Body of pancreas (tissue), 4 donors: Measurements from ENCODE around the gene THADA. TPM values are rescaled to one million over a fixed set of nuclear protein-coding genes. Genes with fewer than 3 reads are reported as not detected.

ENCODE experiments used
- ATAC-seq: fragments of 150-250 bp; one replicate; pipeline ENCODE4 v1.9.1; 2016
- DNase-seq, 4 donors: peaks; one replicate each; pipeline ENCODE4 v3.0.0-alpha.2; 2019
- H3K27ac ChIP-seq, 4 donors: fragments of 200-600 bp; sonication (generic); 1 replicate in 3 of 4; 2 replicates in 1 of 4; pipeline versions ENCODE4 v1.5.1 to v1.6.1; 2016 to 2019; ENCODE audit warnings: mild to moderate bottlenecking in 1 of 4, mixed read lengths in 1 of 4, moderate library complexity in 1 of 4
- H3K27me3 ChIP-seq, 2 donors: fragments of 200-600 bp; sonication (generic); one replicate each; pipeline ENCODE4 v1.6.0; 2016; ENCODE audit warnings: mild to moderate bottlenecking in 1 of 2
- H3K36me3 ChIP-seq, 2 donors: fragments of 200-600 bp; sonication (generic); replicated peaks in 1 of 2; 2 replicates each; pipeline ENCODE4 v1.5.1; 2016; ENCODE audit warnings: low read depth in 2 of 2; ENCODE audit not compliant: insufficient read depth in 1 of 2
- H3K4me1 ChIP-seq: fragments of 200-600 bp; sonication (generic); one replicate; pipeline ENCODE4 v1.6.0; 2016
- H3K4me3 ChIP-seq, 2 donors: fragments of 200-600 bp; sonication (generic); 1 replicate in 1 of 2; 2 replicates in 1 of 2; pipeline ENCODE4 v1.5.1; 2016 to 2019
- H3K9me3 ChIP-seq, 3 donors: fragments of 200-600 bp; sonication (generic); 1 replicate in 2 of 3; 2 replicates in 1 of 3; pipeline ENCODE4 v1.5.1; 2016
- CTCF ChIP-seq, 7 experiments: fragments of 450-650 bp in 4 of 7; fragments of 200-600 bp in 3 of 7; sonication (generic) in 3 of 7; IDR thresholded peaks; one replicate each; pipeline ENCODE4 v1.5.1; 2016 to 2019; ENCODE audit warnings: antibody characterized with exemption in 7 of 7
- POLR2A ChIP-seq, 3 donors: fragments of 450-650 bp; IDR thresholded peaks; one replicate each; pipeline ENCODE4 v1.6.1; 2016; ENCODE audit warnings: antibody characterized with exemption in 3 of 3, mild to moderate bottlenecking in 2 of 3
- WGBS, 2 donors: methylation state at CpG; one replicate each; pipeline ENCODE4 v1.1.5; 2017; 5-methylcytosine and 5-hydroxymethylcytosine counted together
- intact Hi-C: fragments of 100-400 bp; cut with DNase I; formaldehyde crosslinking; loops from one replicate; pipeline ENCODE4 v1.15.1; 2023
- total RNA-seq, 2 donors: library from RNA; depleted of rRNA; stranded (reverse); fragments of >200 nt; gene quantifications; one replicate each; pipeline ENCODE4 v1.1.0, GENCODE V29; 2016

The THADA gene
- total RNA-seq, 2 donors from 2014 or later, result 27.5 to 41.9 TPM

GRCh38 chr2:43379494-43379893, 216.3 kb downstream of the THADA start:
- Histone ChIP-seq H3K9me3 (no peaks in the 10 kb centered on the region), H3K27me3 (no peaks in the 10 kb centered on the region), H3K27ac (no peak overlapping the region), H3K4me1 (no peaks in the 10 kb centered on the region), H3K36me3 (no peaks in the 10 kb centered on the region), H3K4me3 (no peak overlapping the region)
- intact Hi-C loops, result no loop called here
- DNase-seq (no peak), ATAC-seq (no peak)
- TF ChIP-seq POLR2A (IDR thresholded peaks at IDR 0.05) (no peak), CTCF (IDR thresholded peaks at IDR 0.05) (no peak)
- WGBS, 2 donors, result 95 to 100% methylated on average over 1 of the region's 1 CpG

DNA sequence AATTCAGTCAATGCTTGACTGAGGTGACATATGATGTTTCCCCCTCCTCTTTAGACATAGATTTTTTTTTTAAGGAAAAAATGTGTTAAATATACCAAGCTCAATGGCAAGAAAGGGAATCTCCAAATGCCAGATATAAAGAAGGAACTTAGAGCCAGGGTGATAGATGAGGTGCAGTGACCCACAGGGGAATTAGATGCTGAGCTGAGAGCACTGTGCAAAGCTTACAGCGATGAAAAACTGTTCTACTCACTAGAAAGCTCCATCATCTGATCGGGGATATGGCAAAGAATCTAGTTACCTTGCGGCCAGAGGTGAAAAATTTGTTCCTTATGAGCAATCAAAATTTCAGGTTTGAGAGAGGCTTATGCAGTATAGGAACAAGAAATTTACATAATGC, 218.5 kb downstream of the THADA start:
- H3K4me1 ChIP-seq, result no peaks in the 10 kb centered on the region
- ATAC-seq (no peak), DNase-seq (no peak)
- intact Hi-C loops, result no loop called here
- H3K9me3 ChIP-seq, result no peaks in the 10 kb centered on the region
- TF ChIP-seq POLR2A (IDR thresholded peaks at IDR 0.05) (no peak), CTCF (IDR thresholded peaks at IDR 0.05) (no peak)
- H3K27ac ChIP-seq, result no peak overlapping the region
- 96% methylated on average over 3 of the region's 3 CpGs for WGBS, 2 donors
- no peaks in the 10 kb centered on the region for H3K27me3 ChIP-seq
- no peaks in the 10 kb centered on the region for H3K36me3 ChIP-seq
- H3K4me3 ChIP-seq, result no peak overlapping the region

DNA sequence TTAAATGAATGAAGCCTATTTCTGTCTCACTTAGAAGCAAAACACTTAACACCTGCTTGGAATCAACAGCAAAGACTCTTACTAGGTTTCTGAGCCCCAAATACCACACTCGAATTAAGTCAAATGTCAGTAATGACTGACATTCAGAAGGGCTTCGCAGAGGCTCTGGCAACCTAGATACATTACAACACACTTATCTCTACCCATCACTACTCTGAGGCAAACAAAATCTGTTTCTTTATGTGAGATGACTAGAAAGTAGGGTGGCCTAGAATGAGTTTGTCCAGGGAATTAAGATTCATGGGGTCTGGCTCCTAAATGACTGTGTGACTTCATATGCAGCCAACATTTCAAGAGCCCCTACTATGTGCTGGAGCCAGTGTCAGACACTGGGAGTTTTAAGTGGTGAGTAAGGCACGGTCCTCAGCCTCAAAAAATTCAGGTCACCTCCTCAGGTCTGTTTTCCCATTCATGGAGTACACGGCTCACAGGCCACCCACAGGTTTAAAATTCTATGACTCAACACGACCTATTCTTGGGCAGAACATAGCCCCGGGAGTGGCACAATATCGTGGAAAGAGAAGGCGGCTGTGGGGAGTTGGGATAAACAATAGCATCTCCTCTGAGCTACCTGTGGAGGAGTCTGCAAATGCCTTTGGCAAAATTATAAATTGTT, 219.2 kb downstream of the THADA start:
- H3K9me3 ChIP-seq, result no peaks in the 10 kb centered on the region
- WGBS, 2 donors, result 94 to 98% methylated on average over 8 of the region's 8 CpGs
- no peaks in the 10 kb centered on the region for H3K27me3 ChIP-seq
- intact Hi-C loops, result no loop called here
- no peak for ATAC-seq
- H3K4me1 ChIP-seq, result peaks cover under 1% of the 10 kb centered on the region
- TF ChIP-seq CTCF (IDR thresholded peaks at IDR 0.05) (no peak), POLR2A (IDR thresholded peaks at IDR 0.05) (no peak)
- no peak for DNase-seq
- H3K36me3 ChIP-seq, result no peaks in the 10 kb centered on the region
- H3K27ac ChIP-seq, result no peak overlapping the region
- H3K4me3 ChIP-seq, result no peak overlapping the region

GRCh38 chr2:43375746-43376522, 219.9 kb downstream of the THADA start:
- Histone ChIP-seq H3K36me3 (no peaks in the 10 kb centered on the region), H3K27ac (no peak overlapping the region), H3K27me3 (no peaks in the 10 kb centered on the region), H3K4me1 (peaks cover 8% of the 10 kb centered on the region), H3K9me3 (no peaks in the 10 kb centered on the region), H3K4me3 (no peak overlapping the region)
- ATAC-seq (no peak), DNase-seq (no peak)
- intact Hi-C loops, result no loop called here
- no peak for TF ChIP-seq POLR2A (IDR thresholded peaks at IDR 0.05)
- TF ChIP-seq CTCF (IDR thresholded peaks at IDR 0.05), result no peak
- WGBS, 2 donors, result 80 to 89% methylated on average over 3 of the region's 3 CpGs
